Thoracic aorta (tissue), 2 donors: Measurements from ENCODE around the gene PDE1C. TPM values are rescaled to one million over a fixed set of nuclear protein-coding genes. Genes with fewer than 3 reads are reported as not detected.

ENCODE experiments used
- ATAC-seq: fragments of 150-250 bp; one replicate; pipeline ENCODE4 v1.8.0; 2017; ENCODE audit warnings: low read depth; ENCODE audit not compliant: insufficient number of reproducible peaks, low FRiP score
- DNase-seq: peaks from one replicate; pipeline ENCODE4 v3.0.0-alpha.2; 2020; ENCODE audit warnings: low spot score
- H3K27ac ChIP-seq, 2 donors: fragments of 200-600 bp; sonication (generic); 1 replicate in 1 of 2; 2 replicates in 1 of 2; pipeline ENCODE4 v1.5.1; 2016; ENCODE audit warnings: mild to moderate bottlenecking in 2 of 2, moderate library complexity in 2 of 2
- H3K27me3 ChIP-seq: fragments of 200-600 bp; sonication (generic); replicated peaks from 2 replicates; pipeline ENCODE4 v1.6.0; 2016; ENCODE audit warnings: mild to moderate bottlenecking; ENCODE audit not compliant: insufficient read depth
- H3K36me3 ChIP-seq: fragments of 200-600 bp; sonication (generic); one replicate; pipeline ENCODE4 v1.5.1; 2016
- H3K4me1 ChIP-seq, 2 donors: fragments of 200-600 bp; sonication (generic); 1 replicate in 1 of 2; 2 replicates in 1 of 2; pipeline versions ENCODE4 v1.5.1 to v1.6.0; 2016; ENCODE audit warnings: low read depth in 2 of 2, mild to moderate bottlenecking in 1 of 2; ENCODE audit not compliant: control insufficient read depth in 1 of 2
- H3K4me3 ChIP-seq: fragments of 200-600 bp; sonication (generic); 2 replicates; pipeline ENCODE4 v1.5.1; 2016; ENCODE audit warnings: mild to moderate bottlenecking
- H3K9me3 ChIP-seq: fragments of 200-600 bp; sonication (generic); 2 replicates; pipeline ENCODE4 v1.5.1; 2016
- total RNA-seq, 2 donors: library from RNA; depleted of rRNA; stranded (reverse); fragments of >200 nt; gene quantifications; one replicate each; pipeline versions ENCODE4 v1.1.0 to v1.2.3, GENCODE V29; 2016
- TF ChIP-seq, protein P1 (sequence below): fragments of 200-600 bp; sonication (generic); IDR thresholded peaks from one replicate; pipeline ENCODE4 v1.5.1; 2019; ENCODE audit warnings: antibody characterized with exemption

PDE1C gene
- total RNA-seq, result 10 to 100 TPM in 1 of 2 donors, 1 to 10 TPM in 1; 4.6 to 12.1 TPM

GRCh38 chr7:32070406-32071360 is at the start of gene PDE1C:
PDE1C (minus strand) TSS chr7:32070407.
- no peak for DNase-seq
- no peak for ATAC-seq

GRCh38 chr7:32119790-32120196 is 49.6 kb upstream of the PDE1C start:
- H3K4me1 ChIP-seq, result no peaks in the 10 kb centered on the region
- no peak overlapping the region for H3K27ac ChIP-seq
- TF ChIP-seq, protein P1, sequence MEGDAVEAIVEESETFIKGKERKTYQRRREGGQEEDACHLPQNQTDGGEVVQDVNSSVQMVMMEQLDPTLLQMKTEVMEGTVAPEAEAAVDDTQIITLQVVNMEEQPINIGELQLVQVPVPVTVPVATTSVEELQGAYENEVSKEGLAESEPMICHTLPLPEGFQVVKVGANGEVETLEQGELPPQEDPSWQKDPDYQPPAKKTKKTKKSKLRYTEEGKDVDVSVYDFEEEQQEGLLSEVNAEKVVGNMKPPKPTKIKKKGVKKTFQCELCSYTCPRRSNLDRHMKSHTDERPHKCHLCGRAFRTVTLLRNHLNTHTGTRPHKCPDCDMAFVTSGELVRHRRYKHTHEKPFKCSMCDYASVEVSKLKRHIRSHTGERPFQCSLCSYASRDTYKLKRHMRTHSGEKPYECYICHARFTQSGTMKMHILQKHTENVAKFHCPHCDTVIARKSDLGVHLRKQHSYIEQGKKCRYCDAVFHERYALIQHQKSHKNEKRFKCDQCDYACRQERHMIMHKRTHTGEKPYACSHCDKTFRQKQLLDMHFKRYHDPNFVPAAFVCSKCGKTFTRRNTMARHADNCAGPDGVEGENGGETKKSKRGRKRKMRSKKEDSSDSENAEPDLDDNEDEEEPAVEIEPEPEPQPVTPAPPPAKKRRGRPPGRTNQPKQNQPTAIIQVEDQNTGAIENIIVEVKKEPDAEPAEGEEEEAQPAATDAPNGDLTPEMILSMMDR, result no peak
- H3K36me3 ChIP-seq, result no peaks in the 10 kb centered on the region
- no peaks in the 10 kb centered on the region for H3K27me3 ChIP-seq
- H3K4me3 ChIP-seq, result no peak overlapping the region
- DNase-seq (no peak), ATAC-seq (no peak)
- peaks cover 4% of the 10 kb centered on the region for H3K9me3 ChIP-seq

More at GRCh38 chr7:32070406-32071360, at the start of gene PDE1C:
- TF ChIP-seq, protein P1, result no peak
- Histone ChIP-seq H3K4me3 (peak within 1 kb of the TSS; percentile 76), H3K27me3 (no peaks in the 10 kb centered on the region), H3K4me1 (peaks cover 0 to 15% of the 10 kb centered on the region in 2 donors), H3K36me3 (no peaks in the 10 kb centered on the region), H3K9me3 (no peaks in the 10 kb centered on the region), H3K27ac (peak within 1 kb of the TSS; percentile 18 to 59)

DNA sequence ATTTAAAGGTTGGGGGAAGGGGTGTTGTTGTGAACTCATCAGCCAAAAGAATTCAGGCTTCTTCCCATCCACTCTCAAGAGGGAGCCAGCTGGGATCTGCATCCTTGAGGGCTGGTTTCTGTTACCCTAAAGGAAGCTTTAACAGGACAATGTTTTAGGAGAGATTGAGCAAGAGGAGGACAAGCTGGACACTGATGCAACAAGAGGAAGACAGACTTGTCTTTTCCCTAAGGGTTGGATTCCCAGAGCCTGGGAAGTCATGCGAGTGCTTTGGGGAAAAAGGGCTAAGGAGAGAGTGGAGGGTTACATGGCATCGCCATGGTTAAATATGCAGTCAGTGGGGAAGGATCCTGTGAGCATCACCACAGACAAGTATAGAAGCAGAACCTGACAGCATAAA is 47.6 kb upstream of the PDE1C start:
- ATAC-seq (no peak), DNase-seq (no peak)
- TF ChIP-seq, protein P1, result no peak
- no peaks in the 10 kb centered on the region for H3K27me3 ChIP-seq
- no peak overlapping the region for H3K27ac ChIP-seq
- no peaks in the 10 kb centered on the region for H3K4me1 ChIP-seq
- H3K4me3 ChIP-seq, result no peak overlapping the region
- peaks cover 3% of the 10 kb centered on the region for H3K9me3 ChIP-seq
- no peaks in the 10 kb centered on the region for H3K36me3 ChIP-seq

DNA sequence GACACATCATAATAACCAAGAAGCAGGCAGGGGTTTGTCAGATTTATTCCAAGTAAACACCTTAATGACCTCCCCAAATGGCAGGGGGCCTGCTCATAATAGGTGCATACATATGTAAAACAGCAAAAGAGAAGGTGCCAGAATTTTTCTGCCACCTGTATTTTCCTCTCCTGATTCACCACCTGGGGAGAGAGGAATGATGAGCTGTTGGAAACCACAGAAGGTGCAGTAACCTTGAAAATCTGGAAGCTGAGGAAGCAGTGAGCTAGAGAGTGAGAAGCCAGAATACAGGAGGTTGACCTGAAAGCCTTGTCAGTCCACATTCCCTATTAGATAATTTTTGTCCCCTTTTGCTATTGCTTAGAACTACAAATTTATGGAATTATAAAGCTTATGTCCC is 46.2 kb upstream of the PDE1C start:
- Histone ChIP-seq H3K4me3 (no peak overlapping the region), H3K36me3 (no peaks in the 10 kb centered on the region), H3K4me1 (no peaks in the 10 kb centered on the region), H3K9me3 (peaks cover 9% of the 10 kb centered on the region), H3K27ac (no peak overlapping the region), H3K27me3 (no peaks in the 10 kb centered on the region)
- DNase-seq (no peak), ATAC-seq (no peak)
- TF ChIP-seq, protein P1, result no peak

GRCh38 chr7:32115831-32116230 is 45.6 kb upstream of the PDE1C start:
- DNase-seq (no peak), ATAC-seq (no peak)
- Histone ChIP-seq H3K36me3 (no peaks in the 10 kb centered on the region), H3K9me3 (peaks cover 12% of the 10 kb centered on the region), H3K4me1 (no peaks in the 10 kb centered on the region), H3K4me3 (no peak overlapping the region), H3K27ac (no peak overlapping the region), H3K27me3 (no peaks in the 10 kb centered on the region)
- TF ChIP-seq, protein P1, result no peak
